Body of pancreas (tissue), 4 donors: Measurements from ENCODE around the gene MANBA.

ENCODE experiments used
- POLR2A ChIP-seq, 3 donors: fragments of 450-650 bp; IDR thresholded peaks; one replicate each; pipeline ENCODE4 v1.6.1; 2016; ENCODE audit warnings: antibody characterized with exemption in 3 of 3, mild to moderate bottlenecking in 2 of 3
- TF ChIP-seq, protein P1 (sequence below), 7 experiments: fragments of 450-650 bp in 4 of 7; fragments of 200-600 bp in 3 of 7; sonication (generic) in 3 of 7; IDR thresholded peaks; one replicate each; pipeline ENCODE4 v1.5.1; 2016 to 2019; ENCODE audit warnings: antibody characterized with exemption in 7 of 7

DNA sequence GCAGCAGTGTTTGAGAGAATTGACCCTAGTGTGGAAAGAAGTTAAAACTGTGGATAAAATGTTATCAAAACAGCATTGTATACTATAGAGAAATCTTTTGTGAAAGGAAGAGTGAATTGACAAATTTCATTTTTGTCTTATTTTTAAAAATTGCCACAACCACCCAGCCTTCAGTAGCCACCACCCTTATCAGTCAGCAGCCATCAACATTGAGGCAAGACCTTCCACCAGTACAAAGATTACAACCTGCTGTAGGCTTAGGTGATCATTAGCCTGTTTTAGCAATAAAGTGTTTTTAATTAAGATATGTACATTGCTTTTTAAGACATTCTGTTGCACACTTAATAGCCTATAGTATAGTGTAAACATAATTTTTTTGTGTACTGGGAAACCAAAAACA, 168.5 kb downstream of the MANBA start:
- TF ChIP-seq, protein P1, sequence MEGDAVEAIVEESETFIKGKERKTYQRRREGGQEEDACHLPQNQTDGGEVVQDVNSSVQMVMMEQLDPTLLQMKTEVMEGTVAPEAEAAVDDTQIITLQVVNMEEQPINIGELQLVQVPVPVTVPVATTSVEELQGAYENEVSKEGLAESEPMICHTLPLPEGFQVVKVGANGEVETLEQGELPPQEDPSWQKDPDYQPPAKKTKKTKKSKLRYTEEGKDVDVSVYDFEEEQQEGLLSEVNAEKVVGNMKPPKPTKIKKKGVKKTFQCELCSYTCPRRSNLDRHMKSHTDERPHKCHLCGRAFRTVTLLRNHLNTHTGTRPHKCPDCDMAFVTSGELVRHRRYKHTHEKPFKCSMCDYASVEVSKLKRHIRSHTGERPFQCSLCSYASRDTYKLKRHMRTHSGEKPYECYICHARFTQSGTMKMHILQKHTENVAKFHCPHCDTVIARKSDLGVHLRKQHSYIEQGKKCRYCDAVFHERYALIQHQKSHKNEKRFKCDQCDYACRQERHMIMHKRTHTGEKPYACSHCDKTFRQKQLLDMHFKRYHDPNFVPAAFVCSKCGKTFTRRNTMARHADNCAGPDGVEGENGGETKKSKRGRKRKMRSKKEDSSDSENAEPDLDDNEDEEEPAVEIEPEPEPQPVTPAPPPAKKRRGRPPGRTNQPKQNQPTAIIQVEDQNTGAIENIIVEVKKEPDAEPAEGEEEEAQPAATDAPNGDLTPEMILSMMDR (IDR thresholded peaks at IDR 0.05): no peak
- no peak for TF ChIP-seq POLR2A (IDR thresholded peaks at IDR 0.05)
